Ishikawa (cell line): Measurements from ENCODE around the gene PRTG.
A peak's percentile ranks its signal among the peaks of the same experiment; 100 is the strongest.

ENCODE experiments used
- CEBPB ChIP-seq: IDR thresholded peaks from 2 replicates; pipeline ENCODE4 v1.6.1; 2012
- CREB1 ChIP-seq: IDR thresholded peaks from 2 replicates; pipeline ENCODE4 v1.6.1; 2012; ENCODE audit warnings: low read depth
- EGR1 ChIP-seq: IDR thresholded peaks from 2 replicates; pipeline ENCODE4 v1.6.1; 2012
- EP300 ChIP-seq: IDR thresholded peaks from 2 replicates; pipeline ENCODE4 v1.6.1; 2012; ENCODE audit warnings: borderline replicate concordance
- FOXM1 ChIP-seq: IDR thresholded peaks from 2 replicates; pipeline ENCODE4 v1.6.1; 2012; ENCODE audit warnings: low read depth, borderline replicate concordance
- MAX ChIP-seq: IDR thresholded peaks from 2 replicates; pipeline ENCODE4 v1.6.1; 2012
- NFIC ChIP-seq: IDR thresholded peaks from 2 replicates; pipeline ENCODE4 v1.6.1; 2012
- RAD21 ChIP-seq: IDR thresholded peaks from 2 replicates; pipeline ENCODE4 v1.6.1; 2012; ENCODE audit warnings: low read depth
- REST ChIP-seq: IDR thresholded peaks from 2 replicates; pipeline ENCODE4 v1.6.1; 2012; ENCODE audit warnings: low read depth, mild to moderate bottlenecking
- TAF1 ChIP-seq: IDR thresholded peaks from 2 replicates; pipeline ENCODE4 v1.6.1; 2012; ENCODE audit warnings: low read depth, mild to moderate bottlenecking
- TCF12 ChIP-seq: IDR thresholded peaks from 2 replicates; pipeline ENCODE4 v1.6.1; 2012; ENCODE audit warnings: low read depth
- TEAD4 ChIP-seq: IDR thresholded peaks from 2 replicates; pipeline ENCODE4 v1.6.1; 2012
- USF1 ChIP-seq: IDR thresholded peaks from 2 replicates; pipeline ENCODE4 v1.6.1; 2012
- YY1 ChIP-seq: IDR thresholded peaks from 2 replicates; pipeline ENCODE4 v1.6.1; 2012; ENCODE audit warnings: low read depth
- ZBTB7A ChIP-seq: IDR thresholded peaks from 2 replicates; pipeline ENCODE4 v1.6.1; 2012; ENCODE audit warnings: low read depth

The PRTG gene

GRCh38 chr15:55741833-55742497, 987 bp downstream of the PRTG start:
- TF ChIP-seq MAX (peak; percentile 84), TEAD4 (no peak), CEBPB (no peak), EGR1 (no peak), NFIC (0 out of 2 replicates have a peak, but pooled peaks have one; percentile 4), RAD21 (0 out of 2 replicates have a peak, but pooled peaks have one; percentile 3), EP300 (no peak), CREB1 (no peak), FOXM1 (no peak), YY1 (no peak), USF1 (no peak), TCF12 (0 out of 2 replicates have a peak, but pooled peaks have one; percentile 11), ZBTB7A (no peak), TAF1 (no peak)

GRCh38 chr15:55740981-55741832, 1.7 kb downstream of the PRTG start:
- no peak for TF ChIP-seq EGR1
- no peak for TF ChIP-seq TCF12
- TF ChIP-seq TAF1 = no peak
- no peak for TF ChIP-seq FOXM1
- no peak for TF ChIP-seq CREB1
- no peak for TF ChIP-seq TEAD4
- TF ChIP-seq EP300 = no peak
- TF ChIP-seq NFIC = no peak
- no peak for TF ChIP-seq USF1
- TF ChIP-seq MAX = no peak
- TF ChIP-seq YY1 = no peak
- no peak for TF ChIP-seq RAD21
- TF ChIP-seq ZBTB7A = no peak
- TF ChIP-seq REST = no peak
- no peak for TF ChIP-seq CEBPB

- TF ChIP-seq EP300 (no peak), ZBTB7A (no peak), TEAD4 (no peak), CREB1 (no peak), FOXM1 (no peak), RAD21 (no peak)
Observed at GRCh38 chr15:55740359-55740878, 2.5 kb downstream of the PRTG start.

- TF ChIP-seq EGR1 (no peak), TCF12 (no peak), REST (no peak), CEBPB (no peak), EP300 (no peak), USF1 (no peak), ZBTB7A (no peak), YY1 (no peak), CREB1 (no peak), RAD21 (no peak), TAF1 (no peak), TEAD4 (no peak), FOXM1 (no peak), NFIC (no peak), MAX (no peak)
Observed at GRCh38 chr15:55739641-55740040, 3.3 kb downstream of the PRTG start.

GRCh38 chr15:55738715-55739114, 4.2 kb downstream of the PRTG start:
- no peak for TF ChIP-seq USF1
- TF ChIP-seq FOXM1 = no peak
- no peak for TF ChIP-seq ZBTB7A
- TF ChIP-seq EGR1 = no peak
- TF ChIP-seq RAD21 = no peak
- TF ChIP-seq TAF1 = no peak
- no peak for TF ChIP-seq TEAD4
